Measurements from ENCODE around the gene ARSK. TPM values are rescaled to one million over a fixed set of nuclear protein-coding genes. Genes with fewer than 3 reads are reported as not detected.

ARSK gene
- total and polyA plus RNA-seq, 12 donors = 2.3 to 15.3 (median 7.7) TPM

GRCh38 chr5:95654196-95654595 is 99.3 kb downstream of the ARSK start:
- 89 to 96% (median 96%) methylated on average over 3 of the region's 3 CpGs for WGBS, 4 donors

More at GRCh38 chr5:95654196-95654595, 99.3 kb downstream of the ARSK start:
- Histone ChIP-seq H3K27me3 (no peaks in the 10 kb centered on the region), H3K36me3 (replicated peaks in 1 of 2) (no peaks in the 10 kb centered on the region), H3K4me3 (no peak overlapping the region), H3K4me1 (replicated peaks in 1 of 2) (peaks cover 0 to 7% of the 10 kb centered on the region in 2 donors), H3K9me3 (replicated peaks in 1 of 3) (no peaks in the 10 kb centered on the region), H3K27ac (no peak overlapping the region)
- DNase-seq = no peak
- TF ChIP-seq POLR2A (IDR thresholded peaks at IDR 0.05) (no peak), CTCF (IDR thresholded peaks at IDR 0.05) (no peak)
- intact Hi-C loops (cut with DNase I) = loop anchor here in 1 of 2 donors (10.0 kb wide), 1 partner anchor 101 kb away; no protein-coding TSS in a partner anchor

Small RNAs within 50 kb of the gene (small RNA-seq; reads per million reads assigned to genes)
- 0 reads per million in 2 donors for gene RNU6-308P

Other genes starting within 250 kb of the ARSK start
- gene FAM81B, start 163.7 kb upstream of the ARSK start, total RNA-seq = under 1 TPM in 3 of 9 donors, not detected in 6; 0.17 to 0.71 (median 0.35) TPM
- gene FAM81B, start 163.7 kb upstream of the ARSK start, polyA plus RNA-seq = under 1 TPM in 2 of 3 donors, not detected in 1; 0.16 to 0.47 TPM
- gene SKIC3, start 124 bp upstream of the ARSK start, total RNA-seq = 100 to 1,000 TPM in 1 of 9 donors, 10 to 100 TPM in 8; 36.9 to 108 (median 73.5) TPM
- 10 to 100 TPM; 17.5 to 82.7 (median 18.4) TPM for gene SKIC3, start 124 bp upstream of the ARSK start, polyA plus RNA-seq
- gene GPR150, start 65.0 kb downstream of the ARSK start, total RNA-seq = under 1 TPM; 0.06 to 0.74 (median 0.35) TPM
- gene GPR150, start 65.0 kb downstream of the ARSK start, polyA plus RNA-seq = under 1 TPM; 0.03 to 0.40 (median 0.11) TPM
- gene RFESD, start 91.7 kb downstream of the ARSK start, total RNA-seq = 1 to 10 TPM in 7 of 9 donors, under 1 TPM in 2; 0.43 to 6.8 (median 2.6) TPM
- 1 to 10 TPM; 1.9 to 4.8 (median 2.5) TPM for gene RFESD, start 91.7 kb downstream of the ARSK start, polyA plus RNA-seq
- 1 to 10 TPM in 2 of 9 donors, under 1 TPM in 3, not detected in 4; 0.36 to 1.8 (median 0.63) TPM for gene SPATA9, start 127.9 kb downstream of the ARSK start, total RNA-seq
- 1 to 10 TPM in 1 of 3 donors, under 1 TPM in 1, not detected in 1; 0.26 to 2.7 TPM for gene SPATA9, start 127.9 kb downstream of the ARSK start, polyA plus RNA-seq
- gene RHOBTB3, start 176.2 kb downstream of the ARSK start, total RNA-seq = 100 to 1,000 TPM in 6 of 9 donors, 10 to 100 TPM in 3; 91.8 to 258 (median 159) TPM
- gene RHOBTB3, start 176.2 kb downstream of the ARSK start, polyA plus RNA-seq = 10 to 100 TPM; 23.9 to 56.9 (median 28.2) TPM